NCI-H510A treated with DMSO at 0.1 percent for 48 hours (cell line): Measurements from ENCODE around the gene ADAMTSL2.

Experiments
- DNase-seq: peaks from one replicate; lab custom pipeline; 2025; lab: John Stamatoyannopoulos, UW

Gene ADAMTSL2

DNA sequence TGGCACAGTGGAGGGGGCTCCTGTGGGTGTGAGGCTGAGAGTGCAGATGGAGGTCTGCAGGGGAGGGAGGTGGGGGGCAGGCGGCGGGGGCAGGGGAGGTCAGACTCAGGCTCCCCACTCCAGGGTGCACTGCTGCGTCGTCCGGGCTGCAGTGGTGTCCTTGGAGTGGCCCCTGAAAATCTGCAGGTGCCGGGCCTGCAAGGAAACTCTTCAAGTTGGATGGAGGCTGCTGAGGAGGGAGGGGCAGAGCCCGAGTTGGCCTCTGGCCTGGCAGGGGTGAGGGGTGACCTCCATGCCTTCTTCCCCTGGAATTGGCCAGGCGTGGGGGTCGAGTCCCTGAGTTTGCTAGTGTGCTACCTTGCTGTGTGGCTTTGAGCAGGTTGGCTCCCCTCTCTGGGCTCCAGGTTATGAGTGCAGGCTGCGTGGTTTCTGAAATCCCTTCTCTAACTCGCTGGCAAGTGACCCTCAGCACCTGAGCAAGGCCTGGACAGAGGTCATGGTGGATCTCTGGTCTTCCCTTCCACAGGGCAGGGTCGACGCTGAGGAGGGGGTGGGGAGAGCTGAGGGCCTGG is 888 bp downstream of the ADAMTSL2 start:
- DNase-seq: no peak

DNA sequence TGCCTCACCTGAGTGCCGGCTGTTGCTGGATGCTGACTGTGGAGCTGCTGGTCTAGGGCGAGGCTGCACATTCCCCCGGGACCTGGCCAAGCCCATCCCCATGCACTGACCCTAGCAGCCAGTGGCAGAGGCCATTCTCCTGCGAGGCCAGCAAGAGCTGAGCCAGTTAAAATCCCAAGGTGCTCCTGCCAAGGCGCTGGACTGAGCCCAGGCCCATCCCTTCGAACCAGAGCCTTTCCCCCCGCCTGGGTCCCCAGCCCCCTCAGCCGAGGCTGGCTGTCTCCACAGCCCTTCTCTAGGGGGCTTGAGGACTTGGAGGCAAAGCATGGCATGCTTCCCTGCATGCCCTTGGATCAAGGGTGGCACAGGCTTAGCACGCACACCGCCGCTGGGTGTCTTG is 1.6 kb downstream of the ADAMTSL2 start:
- peak; percentile 13 for DNase-seq

GRCh38 chr9:133536536-133536935 is 2.0 kb downstream of the ADAMTSL2 start:
- no peak for DNase-seq

DNA sequence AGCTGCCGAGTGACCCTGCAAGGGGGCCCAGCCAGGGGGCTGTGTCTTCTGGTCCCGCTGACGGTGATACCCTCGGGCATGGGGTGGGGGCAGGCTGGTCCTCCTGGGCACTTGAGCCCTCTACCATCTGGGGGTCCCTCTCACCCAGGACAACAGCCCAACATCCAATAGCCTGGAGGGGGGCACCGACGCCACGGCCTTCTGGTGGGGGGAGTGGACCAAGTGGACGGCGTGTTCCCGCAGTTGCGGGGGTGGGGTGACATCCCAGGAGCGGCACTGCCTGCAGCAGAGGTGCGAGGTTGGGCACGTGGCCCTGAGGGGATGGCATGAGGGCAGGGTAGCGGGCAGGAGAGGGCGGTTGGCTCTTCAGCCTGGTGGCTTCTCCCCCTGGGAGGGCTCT is 2.8 kb downstream of the ADAMTSL2 start:
- DNase-seq: no peak

DNA sequence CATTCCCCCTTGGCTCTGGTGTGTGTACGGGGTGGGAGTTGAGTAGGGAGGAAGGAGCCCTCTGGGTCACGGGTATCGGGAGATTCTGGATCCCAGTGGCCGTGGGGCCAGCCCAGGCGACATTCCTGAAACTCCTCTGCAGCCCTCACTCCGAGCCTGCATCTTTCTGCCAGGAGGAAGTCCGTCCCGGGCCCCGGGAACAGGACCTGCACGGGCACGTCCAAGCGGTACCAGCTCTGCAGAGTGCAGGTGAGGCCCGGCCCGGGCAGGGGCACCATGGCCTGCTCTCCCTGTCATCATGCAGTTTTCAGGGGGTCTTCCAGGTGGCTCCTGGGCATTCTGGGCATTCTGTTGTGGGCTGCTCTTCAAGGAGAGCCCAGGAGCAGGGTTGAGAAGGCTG is 3.7 kb downstream of the ADAMTSL2 start:
- DNase-seq: no peak

DNA sequence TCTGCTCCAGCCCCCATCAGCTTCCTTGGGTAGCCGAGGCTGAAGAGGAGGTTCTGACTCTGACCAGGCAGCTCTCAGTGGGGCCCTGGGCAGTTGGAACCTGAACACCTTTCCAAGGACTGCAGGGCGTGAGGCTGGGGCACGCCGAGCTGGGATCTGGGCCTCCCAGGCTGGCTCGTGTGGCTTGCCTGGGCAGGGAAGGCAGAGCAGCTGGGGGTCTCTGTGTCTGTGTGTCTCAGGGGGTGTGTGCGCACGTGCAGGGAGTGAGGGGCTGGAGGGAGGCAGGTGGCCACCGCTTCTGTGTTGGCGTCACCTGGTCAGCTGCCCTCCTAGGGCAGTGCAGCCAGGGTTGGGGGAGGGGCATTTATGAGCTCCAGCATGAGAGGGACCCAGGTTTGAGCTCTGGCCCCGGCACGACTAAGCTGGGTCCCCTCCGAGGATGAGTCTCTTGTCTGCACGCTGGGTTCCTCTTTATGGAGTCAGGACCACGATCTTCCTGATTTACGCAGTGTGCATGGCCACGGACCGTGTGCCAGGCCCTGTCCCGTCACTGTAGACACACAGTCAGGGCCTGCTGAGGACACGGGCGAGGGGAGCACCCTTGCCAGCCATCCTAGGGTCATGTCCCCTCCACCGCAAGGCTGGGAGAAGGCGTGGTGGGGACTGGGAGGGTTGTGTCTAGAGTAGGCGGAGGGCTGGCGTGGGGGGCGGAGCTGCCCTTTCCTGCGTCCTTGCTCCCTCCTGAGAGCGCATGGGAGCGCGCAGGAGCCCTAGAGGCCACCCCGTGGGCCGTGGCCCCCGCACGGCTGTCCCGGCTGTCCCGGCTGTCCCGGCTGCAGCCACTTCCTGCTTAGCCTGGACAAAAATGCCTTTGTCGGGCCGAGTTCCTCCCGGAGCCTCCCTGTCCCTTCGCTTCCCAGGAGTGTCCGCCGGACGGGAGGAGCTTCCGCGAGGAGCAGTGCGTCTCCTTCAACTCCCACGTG is 4.6 kb downstream of the ADAMTSL2 start:
- DNase-seq: no peak

- no peak for DNase-seq
Observed at GRCh38 chr9:133539991-133540697, 5.6 kb downstream of the ADAMTSL2 start.

DNA sequence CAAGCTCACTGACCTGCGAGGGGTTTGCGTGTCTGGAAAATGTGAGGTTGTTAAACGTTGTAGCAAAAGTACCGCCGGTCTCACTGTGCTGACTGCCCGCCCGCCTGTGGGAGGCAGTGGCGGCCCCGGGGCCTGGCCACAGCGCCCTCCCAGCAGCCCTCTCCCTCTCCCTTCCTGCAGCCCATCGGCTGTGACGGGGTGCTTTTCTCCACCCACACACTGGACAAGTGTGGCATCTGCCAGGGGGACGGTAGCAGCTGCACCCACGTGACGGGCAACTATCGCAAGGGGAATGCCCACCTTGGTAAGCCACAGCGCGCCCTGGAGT is 6.2 kb downstream of the ADAMTSL2 start:
- DNase-seq: no peak

GRCh38 chr9:133542002-133542401 is 7.5 kb downstream of the ADAMTSL2 start:
- no peak for DNase-seq

DNA sequence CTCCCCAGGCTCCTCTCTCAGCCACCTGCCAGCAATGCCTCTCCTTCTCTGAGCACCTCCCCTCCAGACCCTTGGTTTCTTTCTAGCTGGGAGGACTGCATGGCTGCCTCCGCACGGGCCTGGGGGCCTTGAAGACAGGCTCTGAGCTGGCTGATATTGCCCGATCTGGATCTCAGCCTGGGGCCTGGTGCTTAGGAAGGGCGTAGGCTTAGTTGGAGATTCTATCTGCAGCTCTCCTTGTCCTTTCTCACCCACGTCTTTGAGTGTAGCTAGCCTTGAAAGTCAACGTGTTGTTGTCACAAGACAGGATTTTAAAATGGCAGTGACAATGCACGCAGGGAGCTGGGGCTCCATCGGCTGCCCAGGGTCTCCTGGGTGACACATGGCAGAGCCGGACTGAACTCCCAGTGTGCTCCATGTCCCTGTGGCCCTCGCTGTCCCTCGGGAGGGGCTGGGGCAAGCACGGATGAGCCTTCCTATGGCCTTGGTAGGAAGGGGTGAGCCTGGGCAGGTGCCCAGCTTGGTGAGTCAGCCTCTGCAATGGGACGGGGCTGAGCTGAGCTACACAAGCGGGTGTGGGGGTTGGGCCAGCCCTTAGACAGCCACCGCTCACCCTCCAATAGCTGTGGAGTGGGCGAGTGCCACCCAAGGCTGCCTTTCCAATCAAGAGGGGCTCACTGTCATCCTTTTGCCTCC is 9.4 kb downstream of the ADAMTSL2 start:
- DNase-seq: no peak

DNA sequence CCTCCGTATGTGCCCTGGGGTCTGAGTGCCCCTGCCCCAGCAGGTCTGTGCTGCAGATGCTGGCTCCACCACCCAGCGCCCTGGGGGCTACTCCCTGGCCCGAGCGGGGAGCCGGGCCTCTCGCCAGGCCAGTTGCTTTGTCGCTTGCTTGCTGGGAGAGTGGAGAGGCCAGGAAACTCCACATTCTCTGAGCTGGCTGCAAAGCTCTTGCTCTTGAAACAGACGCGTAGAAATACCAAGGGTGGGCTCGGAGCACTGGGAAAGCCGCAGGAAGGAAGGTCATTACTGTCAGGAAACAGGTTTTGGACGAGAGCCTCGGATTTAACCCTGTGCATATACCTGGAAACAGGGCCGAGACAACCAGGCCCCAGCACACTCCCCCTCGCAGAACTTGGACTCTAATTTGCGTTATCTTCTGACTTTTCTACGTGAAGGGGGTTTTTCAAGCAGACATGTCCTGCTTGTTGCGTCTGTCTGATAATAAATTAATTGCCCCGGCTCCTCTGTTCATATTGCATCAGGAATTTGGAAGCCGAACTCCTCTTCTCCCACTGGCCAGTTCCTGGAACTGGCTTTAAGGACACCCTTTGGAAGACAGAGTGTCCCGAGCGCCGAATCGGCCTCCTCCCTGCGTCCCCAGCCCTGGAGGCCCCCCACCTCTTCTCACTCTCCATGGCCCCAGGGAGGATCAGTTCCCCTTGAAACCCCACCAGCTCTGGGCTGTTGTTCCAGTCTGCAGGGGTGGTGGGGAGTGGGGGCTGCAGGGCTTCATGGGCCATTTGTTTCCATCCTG is 11.2 kb downstream of the ADAMTSL2 start:
- DNase-seq: no peak

DNA sequence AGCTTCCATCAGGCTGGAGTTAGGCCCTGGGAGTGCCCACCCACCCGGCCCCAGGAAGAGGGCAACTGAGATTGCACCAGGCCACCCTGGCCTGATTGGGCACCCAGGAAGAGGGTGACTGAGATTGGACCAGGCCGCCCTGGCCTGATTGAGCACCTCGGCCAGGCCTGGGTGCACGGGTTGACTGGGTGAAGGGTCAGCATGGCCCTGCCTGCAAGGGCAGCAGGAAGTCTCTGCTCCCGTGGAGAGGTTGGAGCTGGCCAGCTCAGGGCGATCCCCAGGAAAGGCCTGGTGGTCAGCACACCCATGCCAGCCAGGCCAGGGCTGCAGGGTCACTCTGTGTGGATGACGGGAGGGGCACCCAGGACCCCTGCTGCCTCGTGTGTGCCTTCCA is 11.8 kb downstream of the ADAMTSL2 start:
- no peak for DNase-seq

DNA sequence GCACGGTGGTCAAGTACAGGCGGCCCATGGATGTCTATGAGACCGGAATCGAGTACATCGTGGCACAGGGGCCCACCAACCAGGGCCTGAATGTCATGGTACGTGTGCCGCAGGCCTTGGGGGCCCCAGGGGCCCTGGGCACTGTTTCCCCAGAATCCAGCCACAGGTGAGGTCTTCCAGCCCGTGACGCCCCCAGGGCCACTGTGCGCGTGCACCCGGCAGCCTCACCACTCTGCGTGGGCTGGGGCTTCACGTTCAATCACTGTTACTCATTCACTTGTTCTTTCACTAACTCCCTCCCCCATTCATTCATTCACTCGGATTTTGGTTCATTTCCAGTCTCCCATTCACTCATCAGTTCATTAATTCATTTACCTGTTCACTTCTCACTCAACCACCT is 12.6 kb downstream of the ADAMTSL2 start:
- no peak for DNase-seq

GRCh38 chr9:133551446-133551845 is 16.9 kb downstream of the ADAMTSL2 start:
- no peak for DNase-seq

DNA sequence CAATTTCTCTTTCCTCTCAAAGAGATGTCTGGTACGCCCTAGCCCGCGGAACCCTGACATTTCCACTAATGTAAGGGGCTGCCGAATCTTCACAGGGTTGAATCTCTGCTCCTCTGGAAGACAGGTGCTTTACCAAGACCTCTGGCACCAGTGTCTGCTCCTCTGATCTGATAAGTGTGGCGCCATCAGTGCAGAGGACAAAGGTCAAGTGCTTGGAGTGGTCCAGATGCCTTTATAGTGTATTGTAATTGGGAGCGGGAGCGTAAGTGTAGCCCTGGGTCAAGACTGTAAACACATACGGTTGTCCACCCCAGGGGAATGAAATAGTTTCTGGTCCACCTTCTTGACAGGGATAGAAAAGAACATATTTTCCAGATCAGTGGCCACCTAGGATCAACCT is 17.7 kb downstream of the ADAMTSL2 start:
- no peak for DNase-seq

- DNase-seq: no peak
Observed at GRCh38 chr9:133553123-133553522, 18.6 kb downstream of the ADAMTSL2 start.

DNA sequence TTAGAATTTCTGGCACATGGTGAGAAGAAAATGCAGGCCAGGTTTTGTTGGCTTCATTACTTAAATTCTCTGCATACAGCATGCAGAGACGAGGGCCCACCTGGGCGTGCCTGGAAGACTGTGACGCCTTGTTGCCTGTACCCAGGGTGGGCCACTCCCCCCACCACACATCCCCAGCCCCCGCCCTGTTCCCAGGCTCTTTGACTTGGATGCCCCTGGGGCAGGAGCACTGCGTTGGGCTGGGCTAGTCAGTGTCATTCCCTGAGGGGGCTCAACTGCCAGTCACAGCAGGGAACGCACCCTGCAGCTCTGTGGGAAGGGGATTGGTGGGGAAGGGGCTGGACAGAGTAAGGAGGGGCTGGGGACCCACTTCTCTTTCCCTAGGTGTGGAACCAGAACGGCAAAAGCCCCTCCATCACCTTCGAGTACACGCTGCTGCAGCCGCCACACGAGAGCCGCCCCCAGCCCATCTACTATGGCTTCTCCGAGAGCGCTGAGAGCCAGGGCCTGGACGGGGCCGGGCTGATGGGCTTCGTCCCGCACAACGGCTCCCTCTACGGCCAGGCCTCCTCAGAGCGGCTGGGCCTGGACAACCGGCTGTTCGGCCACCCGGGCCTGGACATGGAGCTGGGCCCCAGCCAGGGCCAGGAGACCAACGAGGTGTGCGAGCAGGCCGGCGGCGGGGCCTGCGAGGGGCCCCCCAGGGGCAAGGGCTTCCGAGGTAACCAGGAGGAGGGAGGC is 19.6 kb downstream of the ADAMTSL2 start:
- no peak for DNase-seq

GRCh38 chr9:133554729-133555128 is 20.2 kb downstream of the ADAMTSL2 start:
- DNase-seq: no peak

DNA sequence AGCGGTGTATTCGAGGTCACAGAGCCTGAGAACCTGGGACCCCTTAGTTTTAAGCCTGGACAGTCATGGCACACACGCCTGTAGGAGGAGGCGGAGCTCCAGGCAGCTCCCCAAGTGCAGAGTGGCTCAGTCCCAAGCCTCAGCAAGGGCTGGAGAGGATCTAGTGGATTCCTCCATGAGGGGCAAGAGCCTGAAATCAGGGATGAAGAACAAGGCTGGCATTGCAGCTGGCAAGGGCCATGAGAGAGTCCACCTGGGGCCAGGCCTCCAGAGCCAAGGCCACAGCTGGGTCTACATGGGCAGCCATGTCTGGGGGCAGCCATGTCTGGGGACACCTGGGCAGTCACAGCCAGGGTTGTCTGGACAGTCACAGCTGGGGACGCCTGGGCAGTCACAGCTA is 21.9 kb downstream of the ADAMTSL2 start:
- DNase-seq: no peak

DNA sequence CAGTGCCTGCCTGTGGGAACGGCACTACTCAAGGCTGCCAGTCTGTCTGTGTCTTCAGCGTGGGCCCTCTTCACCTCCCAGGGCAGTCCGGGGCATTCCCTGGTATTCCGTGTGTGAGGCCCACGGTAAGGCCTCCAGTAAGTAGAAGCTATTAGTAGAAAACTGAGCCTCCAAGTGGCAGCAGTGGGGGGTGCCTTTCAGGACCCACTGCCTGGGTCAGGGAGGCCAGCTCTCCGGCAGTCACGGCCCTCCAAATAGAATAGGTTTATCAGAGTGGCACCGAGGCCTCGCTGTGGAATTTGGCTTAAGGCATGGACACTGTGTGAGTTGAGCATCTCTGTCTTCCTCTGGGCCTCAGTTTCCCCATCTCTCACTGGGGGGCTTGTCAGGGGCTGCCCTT is 23.1 kb downstream of the ADAMTSL2 start:
- DNase-seq: no peak
